SIG-M5 (cell line): ENCODE data around the gene MXD3.
"Not testable (repeated sequence)": the region's sequence is repeated elsewhere in the genome, so short reads cannot be mapped to it uniquely, and the experiment has no call there.

Experiments used
- DNase-seq: peaks from one replicate; lab custom pipeline; 2025; lab: John Stamatoyannopoulos, UW

The MXD3 gene

DNA sequence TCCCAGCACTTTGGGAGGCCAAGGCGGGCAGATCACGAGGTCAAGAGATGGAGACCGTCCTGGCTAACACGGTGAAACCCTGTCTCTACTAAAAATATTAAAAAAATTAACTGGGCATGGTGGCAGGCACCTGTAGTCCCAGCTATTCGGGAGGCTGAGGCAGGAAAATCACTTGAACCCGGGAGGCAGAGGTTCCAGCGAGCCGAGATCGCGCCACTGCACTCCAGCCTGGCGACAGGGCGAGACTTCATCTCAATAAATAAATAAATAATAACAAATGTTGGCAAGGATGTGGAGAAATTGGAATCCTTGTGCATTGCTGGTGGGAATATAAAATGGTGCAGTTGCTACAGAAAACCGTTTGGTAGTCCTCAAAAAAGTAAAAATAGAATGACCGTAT is 31.3 kb upstream of the MXD3 start:
- DNase-seq = not testable (repeated sequence)

DNA sequence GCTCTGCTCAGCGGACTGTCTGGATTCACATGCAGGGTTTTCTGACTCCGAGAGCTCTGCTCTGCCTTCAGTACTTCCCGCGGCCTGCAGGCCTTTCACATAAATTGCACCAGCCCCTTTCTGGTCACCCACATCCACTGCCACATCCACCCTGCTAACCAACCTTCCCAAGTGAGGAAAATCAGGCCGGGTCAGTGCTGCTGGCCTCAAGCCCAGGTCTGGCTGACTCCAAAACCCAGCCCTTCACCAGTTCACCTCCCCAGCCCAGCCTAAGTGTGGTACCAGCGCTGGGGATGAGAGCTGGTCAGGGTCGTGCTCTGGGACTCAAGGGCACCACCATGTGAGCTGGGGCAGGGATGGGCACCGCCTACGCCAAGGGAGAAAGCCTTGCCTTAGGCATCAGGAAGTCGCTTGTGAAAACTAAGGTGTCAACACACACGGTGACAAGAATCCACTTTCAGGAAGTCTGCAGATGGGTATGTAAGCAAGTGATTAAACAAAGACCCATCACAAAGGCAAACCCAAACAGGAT is 27.5 kb upstream of the MXD3 start:
- DNase-seq = no peak

DNA sequence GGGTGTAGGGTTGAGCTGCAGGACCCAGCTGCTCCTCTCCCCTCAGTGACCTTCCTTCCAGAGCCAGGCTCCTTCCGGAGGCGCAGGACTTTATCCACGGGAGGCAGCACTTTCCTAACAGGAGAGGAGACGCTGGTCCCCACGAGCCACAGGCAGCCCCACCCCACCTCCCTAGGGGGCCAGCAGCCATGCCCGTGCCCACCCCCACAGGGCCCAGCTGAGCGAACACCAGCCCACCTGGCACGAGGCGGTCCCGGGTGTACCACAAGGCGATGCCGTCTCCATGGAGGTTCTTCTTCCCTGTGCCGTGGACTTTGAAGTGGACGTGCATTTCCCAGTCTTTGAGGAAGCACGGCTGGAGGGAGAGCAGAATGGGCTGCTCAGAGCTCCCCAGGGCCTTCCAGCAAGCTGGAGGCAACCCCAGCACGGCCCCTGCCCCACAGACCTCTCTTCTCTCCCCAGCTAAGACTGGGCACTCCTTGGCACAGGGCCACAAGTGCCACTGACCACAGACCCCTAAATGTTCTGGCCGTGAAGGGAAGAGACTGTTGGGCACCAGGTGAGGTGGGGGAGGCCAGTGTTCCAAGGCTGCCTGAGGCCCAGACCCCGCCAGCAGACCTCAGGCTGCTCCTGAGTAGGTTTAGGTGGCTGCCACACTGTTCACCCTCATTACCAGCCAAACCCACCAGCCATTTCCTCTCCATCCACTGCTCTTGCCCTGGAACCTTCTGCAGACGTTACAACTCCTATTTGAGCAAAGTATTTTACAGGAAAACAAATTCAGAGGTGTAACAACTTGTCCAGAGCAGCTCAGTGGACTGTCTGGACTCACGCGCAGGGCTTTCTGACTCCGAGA is 26.8 kb upstream of the MXD3 start:
- no peak for DNase-seq

DNA sequence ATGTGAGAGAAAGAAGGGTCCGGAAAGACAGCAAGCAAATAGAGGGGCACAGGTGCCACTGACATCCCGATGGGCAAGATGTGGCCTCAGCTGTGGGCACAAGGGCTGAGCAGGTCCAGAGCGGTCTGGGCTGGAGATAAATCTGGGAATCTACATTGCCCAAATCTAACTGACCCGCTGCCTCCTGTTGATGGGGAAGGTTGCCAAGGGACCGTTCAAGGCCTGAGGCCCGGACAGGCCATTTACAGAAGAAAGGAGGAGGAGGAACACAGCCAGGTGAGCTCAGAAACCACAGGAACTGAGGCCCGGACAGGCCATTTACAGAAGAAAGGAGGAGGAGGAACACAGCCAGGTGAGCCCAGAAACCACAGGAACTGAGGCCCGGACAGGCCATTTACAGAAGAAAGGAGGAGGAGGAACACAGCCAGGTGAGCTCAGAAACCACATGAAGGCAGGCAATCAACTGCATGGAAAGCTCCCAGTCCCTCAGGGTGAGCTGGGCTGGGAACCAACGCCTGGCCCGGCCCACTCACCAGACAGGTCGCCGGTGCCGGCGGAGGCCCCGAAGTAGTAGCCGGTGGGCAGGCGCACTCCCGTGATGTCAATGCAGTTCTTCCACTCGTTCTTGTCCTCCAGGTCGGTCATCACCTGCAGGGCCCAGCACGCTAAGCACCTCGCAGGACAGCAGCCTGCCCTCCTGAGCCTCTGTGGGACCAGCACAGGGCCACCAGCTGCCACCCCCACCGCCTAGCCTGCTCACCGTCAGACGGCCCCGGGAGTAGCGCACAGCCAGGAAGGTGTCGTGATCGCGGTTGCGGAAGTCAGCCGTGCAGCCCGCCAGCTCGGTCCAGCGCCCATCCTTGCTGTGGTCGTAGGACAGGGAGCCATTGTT is 25.2 kb upstream of the MXD3 start:
- DNase-seq = no peak

DNA sequence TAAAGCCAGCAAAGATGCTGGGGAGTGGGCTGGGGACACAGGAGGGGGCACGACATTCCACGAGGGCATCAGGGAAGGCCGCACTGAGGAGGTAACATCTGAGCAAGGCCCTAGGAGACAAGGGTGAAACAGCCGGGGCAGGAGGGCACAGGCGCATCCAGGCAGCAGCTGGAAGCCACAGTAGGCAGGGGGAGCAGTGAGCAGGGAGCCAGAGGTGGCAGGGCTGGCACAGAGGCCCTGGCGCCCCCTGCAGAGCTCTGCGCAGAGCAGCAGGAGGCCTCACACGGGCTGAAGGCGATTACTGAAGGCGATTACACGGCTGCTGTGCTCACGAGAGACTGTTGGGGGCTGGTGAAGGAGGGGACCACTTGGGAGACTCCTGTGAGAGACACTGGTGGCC is 24.4 kb upstream of the MXD3 start:
- no peak for DNase-seq

DNA sequence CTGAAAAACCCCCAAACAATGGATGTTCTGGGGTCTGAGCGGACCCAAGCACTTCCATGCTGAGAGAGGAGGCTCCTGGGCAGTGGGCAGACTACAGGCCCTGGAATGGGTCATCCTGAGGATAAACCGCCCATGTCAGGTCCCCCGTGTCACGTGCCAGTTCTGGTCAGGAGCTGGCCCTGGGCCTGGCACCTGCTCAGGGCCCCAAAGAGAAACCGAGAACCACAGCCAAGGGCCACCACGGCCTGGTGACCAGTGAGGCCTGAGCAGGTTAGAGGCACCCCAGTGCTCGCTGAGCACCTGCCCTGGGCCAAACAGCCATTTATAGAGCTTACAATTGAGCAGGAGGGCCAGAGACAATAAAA is 24.0 kb upstream of the MXD3 start:
- no peak for DNase-seq

DNA sequence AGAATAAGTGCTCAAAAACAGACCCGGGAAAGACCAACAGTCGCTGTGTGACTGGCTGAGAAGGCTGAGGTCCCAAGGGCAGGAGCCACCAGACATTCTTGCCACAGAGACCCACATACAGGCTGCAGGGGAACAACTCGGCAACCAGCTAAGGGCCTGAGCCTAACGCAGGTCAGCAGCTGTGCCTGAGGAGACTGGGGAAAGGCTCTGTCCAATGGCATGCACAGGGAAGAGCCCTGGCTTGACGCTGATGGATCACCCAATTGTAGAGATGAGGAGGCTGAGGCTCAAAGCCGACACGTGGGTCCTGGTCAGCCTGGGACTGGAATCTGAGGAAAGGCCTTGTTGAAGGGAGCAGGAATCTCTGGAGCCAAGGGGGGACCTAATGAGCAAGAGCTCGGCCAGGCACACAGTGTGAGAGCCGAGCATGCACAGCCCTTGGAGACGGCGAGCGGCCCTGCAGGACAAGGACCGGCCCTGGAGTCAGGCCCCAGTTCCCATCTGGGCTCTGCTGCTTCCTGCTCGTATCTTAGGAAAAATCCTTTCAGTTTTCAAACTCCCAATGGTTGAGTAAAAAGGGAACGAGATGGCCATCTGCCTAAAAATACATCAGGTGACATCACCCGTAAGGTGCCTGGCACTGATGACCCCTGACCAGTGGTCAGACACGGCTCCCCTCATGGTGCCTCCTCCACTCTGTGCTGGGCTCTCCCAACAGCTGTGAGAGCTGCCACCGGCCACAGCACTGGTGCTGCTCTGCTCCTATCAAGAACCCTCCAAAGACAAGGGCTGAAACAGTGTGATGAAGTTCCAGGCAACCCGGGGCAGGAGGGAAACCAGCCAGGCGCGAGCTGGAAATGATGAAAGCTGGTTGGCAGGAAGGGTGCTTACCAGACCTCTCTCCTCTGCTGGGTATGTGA is 23.3 kb upstream of the MXD3 start:
- no peak for DNase-seq

DNA sequence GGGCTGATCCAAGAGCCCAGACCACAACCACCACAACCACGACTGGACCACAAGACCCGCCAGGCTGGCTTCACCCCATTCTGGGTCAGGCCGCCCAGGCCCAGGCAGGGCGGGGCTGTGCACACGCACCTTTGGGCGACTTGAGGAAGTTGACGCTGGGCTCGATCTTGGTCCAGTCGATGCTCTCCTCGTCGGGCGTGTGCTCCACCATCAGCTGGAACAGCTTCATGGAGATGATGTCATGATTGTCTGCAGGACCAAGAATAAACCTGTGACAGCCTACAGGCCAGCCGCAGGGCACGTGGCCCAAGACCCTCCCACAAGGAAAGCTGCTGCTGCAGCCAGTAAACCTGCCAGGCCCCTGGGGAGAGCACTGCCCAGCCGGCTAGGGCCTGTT is 22.5 kb upstream of the MXD3 start:
- DNase-seq = no peak

DNA sequence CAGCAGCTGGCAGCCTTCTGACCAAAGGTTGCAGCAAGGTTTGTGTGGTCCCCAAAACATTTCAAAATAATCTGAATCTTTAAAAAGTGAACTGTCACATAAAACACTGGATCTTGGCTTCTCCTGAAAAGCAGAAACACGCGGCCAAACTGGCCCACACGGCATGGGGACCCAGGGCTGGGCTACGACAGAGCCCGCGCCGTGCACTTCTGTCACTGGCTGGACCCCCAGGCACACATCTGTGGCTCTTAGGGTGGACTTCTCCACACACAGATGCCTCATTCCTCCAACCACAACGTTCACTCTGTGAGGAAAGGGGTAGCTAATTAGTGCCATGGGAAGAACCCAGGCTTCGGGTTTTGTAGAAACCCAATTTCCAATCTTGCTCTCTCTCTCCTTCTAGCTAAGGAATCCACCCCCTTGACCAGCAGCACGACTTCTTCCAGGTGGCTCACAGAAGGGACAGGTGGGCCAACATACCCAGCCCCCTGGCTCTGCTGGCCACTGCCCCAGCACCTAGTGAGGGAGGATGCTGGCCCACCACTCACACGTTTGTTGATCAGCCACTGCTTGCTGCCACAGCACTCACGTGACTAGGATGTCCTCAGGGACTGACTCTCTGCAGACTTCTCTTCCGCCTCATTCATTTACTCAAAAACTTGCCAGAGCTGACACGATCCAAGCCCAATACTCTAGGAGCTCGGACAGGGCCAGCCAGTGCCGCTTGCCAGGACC is 21.9 kb upstream of the MXD3 start:
- no peak for DNase-seq

DNA sequence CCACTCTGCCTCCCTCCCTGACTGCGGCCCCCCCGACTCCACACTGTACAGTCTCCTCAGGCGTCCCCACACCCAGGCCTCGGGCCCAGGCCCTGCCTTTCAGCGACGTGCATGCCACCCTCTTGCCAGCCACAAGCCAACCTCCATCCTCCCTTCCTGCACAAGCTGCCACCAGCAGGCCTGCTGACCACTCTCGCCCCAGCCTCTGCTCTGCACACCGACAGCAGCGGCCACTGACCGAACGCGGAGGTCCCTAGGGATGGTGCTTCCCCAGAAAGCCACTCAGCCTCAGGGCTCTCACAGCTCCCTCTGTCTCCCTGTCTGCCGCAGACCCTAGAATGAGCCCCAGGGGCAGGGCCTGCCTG is 21.2 kb upstream of the MXD3 start:
- DNase-seq = no peak

DNA sequence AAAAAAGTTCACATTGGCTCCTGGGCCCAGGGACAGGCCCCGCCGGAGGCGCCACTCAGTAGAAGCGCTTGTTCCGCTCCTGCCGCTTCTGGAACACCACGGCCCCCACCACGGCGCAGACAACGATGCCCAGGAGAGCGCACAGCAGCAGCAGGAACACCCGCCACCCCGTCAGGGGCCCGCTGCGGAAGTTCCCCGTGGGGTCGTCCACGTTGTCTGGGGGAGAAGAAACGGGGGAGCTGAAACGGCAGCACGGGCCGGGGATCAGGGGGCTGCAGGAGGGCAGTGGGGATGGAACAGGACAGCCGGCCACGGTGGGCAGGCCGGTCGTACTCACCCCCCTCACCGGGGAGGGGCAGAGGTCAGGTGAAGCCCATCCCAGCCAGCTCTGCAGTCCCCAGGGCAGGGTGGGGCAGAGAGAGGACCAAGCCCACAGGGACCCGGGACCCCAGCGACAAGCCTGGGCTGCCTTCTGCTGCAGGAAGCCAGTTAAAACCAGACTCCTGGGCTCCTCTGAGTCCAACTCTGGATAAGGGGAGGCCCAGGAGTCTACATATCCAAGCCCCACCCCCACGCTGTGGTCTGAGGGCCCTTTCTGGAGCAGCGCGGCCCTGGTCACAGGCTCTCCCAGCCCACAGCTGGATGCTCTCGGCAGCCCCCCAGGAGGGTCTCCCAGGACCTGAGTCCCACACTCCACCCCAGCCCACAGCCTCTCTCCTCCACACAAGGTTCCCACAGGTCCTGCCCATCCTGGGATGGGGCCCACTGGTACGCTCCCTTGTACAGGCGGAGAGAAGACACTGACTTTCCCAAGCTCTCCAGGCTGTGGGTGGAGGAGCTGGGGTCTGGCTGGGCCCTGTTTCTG is 20.6 kb upstream of the MXD3 start:
- DNase-seq = no peak

DNA sequence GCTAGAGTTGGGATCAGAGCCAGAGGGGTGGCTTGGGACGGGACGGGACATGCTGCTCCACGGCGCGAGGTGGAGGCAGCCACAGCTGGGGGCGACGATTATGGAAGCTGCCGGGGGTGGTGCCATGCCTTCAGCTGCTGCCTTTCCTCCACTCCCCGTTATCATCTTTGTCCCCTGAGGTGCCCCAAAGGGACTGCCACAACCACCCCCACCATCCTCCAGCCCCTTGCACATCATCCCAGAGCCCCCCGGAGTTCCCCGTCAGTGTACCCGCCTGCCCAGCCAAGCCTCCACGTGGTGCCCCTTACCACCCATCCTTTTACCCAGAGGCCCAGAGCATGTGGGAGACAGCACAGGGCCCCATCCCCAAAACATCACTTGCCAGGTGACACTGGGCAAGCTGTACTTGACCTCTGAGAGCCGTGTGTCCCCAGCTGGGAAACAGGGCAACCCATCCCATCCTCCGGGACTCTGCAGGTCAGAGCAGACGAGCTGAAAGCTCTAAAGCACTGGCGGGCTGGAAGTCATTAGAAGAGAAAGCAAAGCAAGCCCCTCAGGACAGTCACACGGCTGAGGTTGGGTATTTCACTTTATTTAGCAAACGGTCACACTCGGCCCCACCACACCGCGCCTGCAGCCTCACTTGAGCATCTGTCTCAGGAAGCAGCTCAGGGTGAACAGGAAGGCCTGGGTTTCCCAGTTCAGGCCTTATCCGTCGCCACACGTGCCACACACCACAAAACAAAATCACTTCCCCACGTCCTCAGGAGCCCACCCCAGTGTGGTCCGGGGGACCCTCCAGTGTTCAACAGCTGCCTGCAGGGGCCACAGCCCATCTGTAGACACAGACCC is 19.5 kb upstream of the MXD3 start:
- DNase-seq = no peak

DNA sequence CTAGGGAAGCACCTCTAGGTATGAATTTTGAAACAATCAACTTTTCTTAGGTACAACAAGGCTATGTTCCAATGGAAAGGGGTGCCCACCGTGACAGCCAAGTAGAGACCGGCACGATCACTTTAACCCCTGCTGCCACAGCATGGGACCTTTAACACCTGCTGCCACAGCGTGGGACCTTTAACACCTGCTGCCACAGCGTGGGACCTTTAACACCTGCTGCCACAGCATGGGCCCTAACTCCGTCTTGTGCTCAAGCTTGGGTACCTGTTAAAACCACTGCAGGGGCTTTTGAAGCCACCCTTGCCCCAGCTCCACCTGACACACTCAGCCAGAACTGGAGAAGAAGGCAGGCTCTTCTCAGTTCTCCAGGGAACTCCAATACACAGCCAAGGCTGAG is 18.2 kb upstream of the MXD3 start:
- DNase-seq = no peak

DNA sequence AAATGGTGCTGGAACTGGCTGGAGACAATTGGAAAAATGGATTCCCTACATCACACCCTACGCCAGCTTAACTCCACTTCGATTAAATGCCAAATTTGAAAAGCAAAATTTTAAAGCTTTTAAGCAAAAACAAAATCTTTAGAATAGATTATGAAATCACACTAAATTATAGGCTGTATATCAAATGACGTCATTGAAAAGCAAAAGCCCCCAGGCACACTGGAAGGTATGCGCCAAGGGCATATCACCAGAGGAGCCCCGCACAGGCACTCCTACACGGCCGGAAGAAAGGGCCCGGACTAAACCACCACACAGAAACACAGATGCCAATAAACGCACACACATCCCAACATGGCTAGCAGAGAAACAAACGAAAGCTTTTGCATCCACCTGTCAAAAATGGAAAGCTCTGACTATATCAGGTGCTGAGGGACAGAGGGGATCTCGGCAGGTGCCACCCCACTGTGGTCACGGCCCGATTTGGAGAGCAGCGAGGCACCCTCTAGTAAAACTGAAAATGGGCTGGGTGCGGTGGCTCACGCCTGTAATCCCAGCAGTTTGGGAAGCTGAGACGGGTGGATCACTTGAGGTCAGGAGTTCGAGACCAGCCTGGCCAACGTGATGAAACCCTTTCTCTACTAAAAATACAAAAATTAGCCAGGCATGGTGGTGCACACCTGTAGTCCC is 17.0 kb upstream of the MXD3 start:
- DNase-seq = no peak

DNA sequence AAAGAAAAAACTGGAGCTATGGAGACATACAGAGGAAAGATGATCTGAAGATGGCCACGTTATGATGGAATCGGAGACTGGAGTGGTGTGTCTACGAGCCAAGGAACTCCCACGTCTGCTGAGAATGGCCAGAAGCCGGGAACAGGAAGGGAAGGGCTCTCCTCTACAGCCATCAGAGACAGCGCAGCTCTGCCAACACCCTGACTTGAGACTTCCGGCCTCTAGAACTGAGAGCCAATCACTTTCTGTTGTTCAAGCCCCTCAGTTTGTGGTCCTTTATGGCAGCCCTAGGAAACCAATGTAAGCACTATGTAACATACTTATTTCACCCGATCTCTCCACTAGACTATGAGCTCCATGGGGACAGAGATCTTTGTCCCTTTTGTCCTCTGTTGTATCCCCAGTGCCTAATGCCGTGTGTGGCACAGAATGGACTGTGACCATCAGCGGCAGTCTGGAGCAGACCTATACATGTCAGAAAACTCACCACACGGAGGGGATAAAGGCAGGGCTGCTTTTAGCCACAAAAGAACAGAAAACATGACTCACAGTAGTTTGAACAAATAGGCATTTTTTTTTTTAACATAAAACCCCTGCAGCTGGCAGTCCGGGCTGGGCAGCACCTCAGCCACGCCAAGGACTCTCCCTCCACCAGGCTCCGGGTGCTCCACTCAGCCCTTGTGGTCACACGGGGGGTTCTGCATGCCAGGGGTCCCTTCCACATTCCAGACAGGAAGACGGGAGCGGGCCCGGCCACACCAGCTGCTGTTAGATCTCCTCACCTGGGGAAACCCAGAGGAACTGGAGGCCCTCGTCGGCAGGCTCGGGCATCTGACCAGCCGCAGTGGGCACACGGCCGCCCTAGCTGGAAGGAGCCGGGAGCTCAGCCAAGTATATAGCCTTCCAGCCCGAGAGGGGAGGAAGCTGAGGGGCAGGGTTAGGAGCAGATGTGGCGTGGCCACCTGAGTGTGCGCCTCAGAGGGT is 16.1 kb upstream of the MXD3 start:
- DNase-seq = no peak

DNA sequence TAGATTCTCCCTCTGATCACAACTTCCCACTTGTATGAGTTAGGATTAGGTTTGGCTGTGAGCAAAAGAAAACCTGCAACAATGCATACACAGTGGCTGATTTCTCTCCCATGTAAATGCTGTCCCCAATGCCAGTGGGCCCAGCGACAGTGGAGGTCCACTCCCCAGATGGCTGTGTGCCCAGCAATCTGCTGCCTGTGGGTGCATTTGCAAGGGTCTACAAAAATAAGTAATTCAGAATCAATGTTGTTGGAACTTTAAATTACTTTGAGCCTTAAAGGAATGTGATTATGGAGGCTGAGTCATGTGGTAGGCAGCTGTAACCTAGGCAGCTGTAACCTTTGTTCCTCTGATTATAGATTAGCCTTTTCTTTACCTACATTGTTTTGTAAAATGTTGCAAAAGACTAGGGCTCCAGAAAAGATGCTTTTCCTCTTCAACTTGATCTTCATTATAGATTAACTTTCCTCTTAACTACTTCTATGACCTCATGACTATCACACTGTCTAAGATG is 14.2 kb upstream of the MXD3 start:
- DNase-seq = no peak

DNA sequence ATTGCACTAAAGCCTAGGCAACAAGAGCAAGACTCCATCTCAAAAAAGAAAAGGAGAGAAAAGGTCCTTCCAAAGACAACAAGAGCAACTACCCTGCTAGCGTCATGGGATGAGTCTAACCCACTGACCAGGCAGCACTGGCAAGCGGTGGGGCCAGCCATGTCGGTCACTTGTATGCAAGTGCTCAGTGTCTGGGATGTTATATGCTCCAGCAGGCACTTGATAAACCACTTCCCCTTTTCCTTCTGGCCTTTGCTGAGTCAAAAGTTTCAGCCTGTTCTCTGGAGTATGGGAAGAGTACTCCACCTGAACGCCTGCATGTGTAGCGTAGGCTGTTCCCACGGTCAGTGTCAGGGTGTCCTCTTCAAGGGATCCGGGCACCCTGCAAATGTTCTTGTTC is 9.2 kb upstream of the MXD3 start:
- DNase-seq = no peak
